Femur (tissue), 1 donor: ENCODE results near the gene MAML3.
"Not testable (repeated sequence)": the region's sequence is repeated elsewhere in the genome, so short reads cannot be mapped to it uniquely, and the experiment has no call there.

Experiments used
- DNase-seq: peaks from one replicate; pipeline ENCODE4 v3.0.0-alpha.2; 2017

The MAML3 gene

DNA sequence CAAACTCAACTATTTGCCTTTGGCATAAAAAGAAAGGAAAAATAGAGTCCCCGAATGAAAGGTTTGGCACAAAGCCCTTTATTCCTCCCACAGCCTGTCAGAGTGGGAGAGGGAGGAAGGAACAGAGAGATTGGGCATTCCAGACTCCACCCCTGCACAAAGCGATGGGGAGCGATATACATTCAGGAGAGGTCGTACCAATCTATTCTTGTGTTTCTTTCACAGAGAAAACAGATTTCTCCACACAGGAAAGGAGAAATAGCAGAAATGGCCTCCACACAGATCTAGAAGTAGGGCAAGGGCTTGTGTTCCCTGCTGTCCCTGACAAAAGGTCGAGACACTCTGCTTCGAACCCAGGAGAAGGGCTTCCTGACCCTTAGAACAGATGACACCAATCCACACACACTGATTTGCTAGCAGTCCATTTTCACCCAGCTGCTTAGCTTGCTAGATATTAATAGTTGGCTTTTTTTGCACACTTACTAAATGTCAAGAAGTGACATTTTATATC is 197.4 kb downstream of the MAML3 start:
- DNase-seq, result no peak

DNA sequence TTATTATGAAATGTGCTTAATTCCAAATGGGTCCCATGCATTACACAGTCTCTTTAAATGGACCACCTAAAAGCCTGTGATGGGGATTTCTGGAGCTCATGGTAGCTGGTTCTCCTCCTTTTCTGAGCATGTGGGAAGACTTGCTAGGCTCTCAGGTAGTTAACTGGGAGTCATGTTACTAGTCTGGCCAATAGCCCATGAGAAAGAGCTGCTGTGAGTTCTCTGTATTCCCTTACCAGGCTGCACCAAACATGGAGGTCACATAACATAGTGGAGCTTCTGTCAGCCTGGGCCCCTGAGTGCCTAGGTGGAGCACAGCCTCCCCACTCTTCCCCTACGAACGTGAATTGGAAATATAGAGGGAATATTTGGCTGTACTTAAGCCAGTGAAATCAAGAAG is 198.4 kb downstream of the MAML3 start:
- no peak for DNase-seq

DNA sequence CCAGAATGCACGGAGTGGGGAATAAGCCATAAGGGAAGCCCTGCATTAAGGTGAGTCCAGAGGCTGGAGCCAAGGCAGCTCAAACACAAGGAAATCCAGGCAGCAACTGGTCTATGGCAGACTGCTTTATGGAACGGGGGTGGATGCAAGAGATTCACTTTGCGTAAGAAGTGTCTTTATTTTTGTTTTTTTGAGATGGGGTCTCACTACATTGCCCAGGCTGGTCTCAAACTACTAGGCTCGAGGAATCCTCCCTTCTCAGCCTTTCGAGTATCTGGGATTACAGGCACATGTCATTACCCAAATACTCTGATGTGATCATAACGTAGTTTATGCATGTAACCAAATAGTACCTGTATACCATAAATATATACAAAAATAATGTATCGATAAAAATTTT is 199.5 kb downstream of the MAML3 start:
- DNase-seq, result no peak

DNA sequence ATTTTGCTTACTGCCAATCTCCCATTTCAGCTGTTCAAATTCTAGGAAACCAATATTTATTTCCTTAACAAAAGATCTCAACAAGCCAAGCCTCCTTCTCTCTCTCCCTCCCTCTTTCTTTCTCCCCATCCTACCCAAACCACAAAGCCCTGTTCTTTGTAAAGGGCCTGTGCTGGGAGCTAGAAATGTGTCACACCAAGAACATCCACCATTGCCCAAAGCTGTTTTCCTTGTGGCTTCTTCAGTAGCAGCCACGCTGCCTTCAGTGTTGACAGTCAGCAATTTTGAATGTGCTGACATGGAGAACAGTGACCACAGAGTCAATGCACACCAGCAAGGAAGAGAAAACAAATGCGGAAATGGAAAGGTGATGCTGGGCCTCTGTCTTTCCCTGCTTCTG is 203.0 kb downstream of the MAML3 start:
- peak; percentile 41 for DNase-seq

DNA sequence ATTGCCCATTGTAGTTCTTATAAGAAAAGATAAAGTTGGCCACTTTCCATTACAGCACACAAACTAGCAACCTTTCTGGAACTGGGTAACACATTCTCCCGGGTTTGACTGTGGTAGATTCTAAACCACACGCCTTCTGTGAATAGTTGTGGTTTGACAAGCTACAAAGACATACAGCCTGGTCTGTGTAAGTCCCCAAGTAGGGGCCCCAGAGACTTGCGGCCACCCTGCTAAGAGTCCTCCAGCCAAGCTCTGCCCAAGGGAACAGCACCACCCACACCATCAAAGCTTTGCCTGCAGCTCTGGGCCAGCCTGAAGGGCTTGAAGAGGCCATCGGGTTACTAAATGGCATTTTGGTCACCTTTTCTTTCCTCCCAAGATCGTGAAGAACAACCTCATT is 203.4 kb downstream of the MAML3 start:
- DNase-seq, result peak; percentile 72

- not testable (repeated sequence) for DNase-seq
Observed at GRCh38 chr4:139944916-139945315, 209.1 kb downstream of the MAML3 start.

GRCh38 chr4:139943277-139943676 is 210.7 kb downstream of the MAML3 start:
- no peak for DNase-seq

- no peak for DNase-seq
Observed at GRCh38 chr4:139942241-139942640, 211.7 kb downstream of the MAML3 start.

DNA sequence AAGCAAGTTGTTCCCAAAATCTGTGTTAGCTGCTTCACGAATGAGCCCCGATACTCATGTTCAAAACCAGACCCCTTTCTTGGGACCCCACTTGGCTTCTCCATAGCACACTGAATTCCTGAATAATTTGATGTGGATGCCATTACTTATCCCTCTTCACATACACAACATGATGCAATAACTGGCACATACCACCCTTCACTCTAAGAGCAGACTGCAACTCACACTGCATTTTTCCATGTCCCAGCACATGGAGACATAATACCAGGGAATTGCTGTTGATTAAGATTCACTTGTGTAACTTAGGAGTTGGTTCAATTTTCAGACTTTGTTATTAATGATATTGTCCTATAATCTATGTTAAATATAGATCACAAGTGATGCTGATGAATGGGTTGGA is 213.4 kb downstream of the MAML3 start:
- no peak for DNase-seq

DNA sequence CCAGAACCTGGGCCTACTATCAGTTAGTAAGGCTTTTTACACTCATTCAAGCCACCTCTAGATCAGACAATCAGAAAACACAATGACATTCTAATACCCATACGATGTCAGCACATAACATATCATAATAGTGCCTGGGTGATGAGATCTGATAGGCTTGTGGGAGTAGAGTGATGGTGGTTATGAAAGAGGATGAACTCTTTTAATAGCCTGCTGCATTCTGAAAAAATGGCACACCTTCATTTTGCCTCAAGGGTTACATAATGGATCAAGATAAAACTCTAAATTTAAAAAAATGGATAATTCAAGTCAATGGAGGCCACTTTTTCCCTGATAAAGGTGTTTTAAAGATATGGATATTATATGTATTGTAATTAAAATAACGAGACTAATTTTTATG is 215.6 kb downstream of the MAML3 start:
- DNase-seq, result no peak

GRCh38 chr4:139935911-139936310 is 218.1 kb downstream of the MAML3 start:
- DNase-seq, result no peak

DNA sequence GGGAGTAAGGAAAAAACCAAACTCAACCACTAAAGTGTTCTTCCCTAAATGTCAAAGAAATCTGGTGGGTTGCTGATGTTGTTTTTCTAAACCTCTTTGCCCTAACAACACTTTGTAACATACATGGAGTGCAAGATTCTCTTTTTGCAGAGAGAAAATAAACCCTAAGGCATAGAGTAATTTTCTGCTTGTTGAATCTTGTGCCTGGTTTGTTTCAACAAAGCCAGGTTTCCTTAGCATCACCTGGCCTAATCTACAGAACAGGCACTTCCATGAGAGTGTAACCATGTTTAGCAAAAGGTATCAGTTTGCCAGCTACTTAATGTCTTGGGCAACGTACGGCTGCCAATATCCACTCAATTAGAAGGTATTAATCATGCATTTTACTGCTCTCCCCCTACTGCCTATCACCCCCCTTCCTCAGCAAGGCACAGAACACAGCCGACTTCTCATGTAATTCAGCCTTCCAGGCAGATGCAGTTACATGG is 219.2 kb downstream of the MAML3 start:
- no peak for DNase-seq

GRCh38 chr4:139934057-139934707 is 219.8 kb downstream of the MAML3 start:
- peak; percentile 45 for DNase-seq

- no peak for DNase-seq
Observed at GRCh38 chr4:139933541-139933940, 220.4 kb downstream of the MAML3 start.

GRCh38 chr4:139933104-139933503 is 220.9 kb downstream of the MAML3 start:
- no peak for DNase-seq

GRCh38 chr4:139924782-139925181 is 229.2 kb downstream of the MAML3 start:
- no peak for DNase-seq

DNA sequence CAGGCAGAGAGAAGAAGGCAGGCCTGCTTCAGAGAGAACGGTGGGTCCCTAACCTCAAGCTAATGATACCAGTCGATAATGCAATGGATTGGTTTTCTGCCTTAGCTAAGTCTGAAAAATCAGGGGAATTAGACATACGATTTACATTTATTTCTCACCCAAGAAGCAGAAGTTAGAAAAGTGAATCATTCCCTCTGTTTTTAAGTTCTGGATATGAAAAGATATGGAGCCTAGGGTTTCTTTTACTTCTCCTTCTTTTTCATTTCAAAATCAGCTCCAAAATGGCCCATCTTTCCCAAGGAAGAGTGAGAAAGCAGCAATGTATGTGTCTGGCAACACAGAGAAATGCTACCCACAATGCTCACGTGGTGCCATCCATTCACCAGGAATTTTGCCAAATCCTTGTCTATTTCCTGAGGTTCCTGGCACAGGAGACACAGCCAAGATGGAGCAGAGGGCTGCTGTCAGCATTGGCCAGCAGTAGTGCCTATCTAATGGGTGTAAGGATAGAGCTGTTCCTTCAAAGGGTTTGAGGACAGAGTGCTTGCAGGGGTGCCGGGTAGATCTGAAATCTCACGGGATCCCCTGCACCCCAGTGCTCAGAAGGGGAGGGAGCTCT is 231.5 kb downstream of the MAML3 start:
- no peak for DNase-seq

- DNase-seq, result peak; percentile 33
Observed at GRCh38 chr4:139921429-139922184, 232.4 kb downstream of the MAML3 start.

DNA sequence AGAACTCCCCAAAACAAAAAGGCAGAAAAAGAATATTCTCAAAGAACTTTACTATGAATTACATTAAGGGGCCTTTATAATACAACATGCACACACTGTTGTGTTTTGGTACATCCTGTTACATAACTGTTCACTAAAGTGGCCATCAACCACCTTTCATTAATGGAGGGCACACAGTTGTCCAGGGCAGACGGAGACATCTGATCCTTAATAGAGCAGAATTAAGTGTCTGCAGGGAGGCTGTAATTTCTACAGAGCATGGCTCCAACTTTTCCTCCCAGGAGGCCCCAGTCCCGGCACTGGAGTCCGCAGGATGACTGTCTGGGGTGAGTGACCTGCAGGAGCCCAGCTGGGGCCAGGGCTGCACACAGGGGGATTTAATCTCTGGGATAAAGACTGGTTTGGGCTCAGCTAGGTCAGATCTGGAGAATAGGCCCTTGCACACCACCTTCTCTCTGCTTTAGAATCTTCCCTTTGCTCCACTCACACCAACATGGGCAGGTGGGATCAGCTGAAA is 233.4 kb downstream of the MAML3 start:
- DNase-seq, result no peak

DNA sequence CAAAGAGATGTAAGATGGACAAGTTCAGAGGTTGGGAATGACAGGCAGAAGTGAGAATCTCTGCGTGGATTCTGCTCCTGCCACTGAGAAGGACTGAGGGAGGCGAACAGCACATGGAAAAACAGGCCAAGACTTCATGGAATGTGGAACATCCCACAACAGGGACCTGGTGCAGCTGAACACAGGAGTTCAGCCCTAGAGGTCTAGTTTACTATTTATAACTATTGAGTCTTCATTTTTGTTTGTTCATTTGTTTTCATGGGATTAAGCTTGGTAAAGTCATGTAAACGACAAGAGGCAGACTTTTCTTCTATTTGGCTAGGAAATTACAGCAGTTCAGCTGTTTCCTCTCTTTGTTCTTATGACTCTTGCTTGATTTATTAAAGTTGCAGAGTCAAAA is 234.5 kb downstream of the MAML3 start:
- DNase-seq, result peak; percentile 56

GRCh38 chr4:139919004-139919403 is 235.0 kb downstream of the MAML3 start:
- no peak for DNase-seq

GRCh38 chr4:139918591-139918990 is 235.4 kb downstream of the MAML3 start:
- no peak for DNase-seq

DNA sequence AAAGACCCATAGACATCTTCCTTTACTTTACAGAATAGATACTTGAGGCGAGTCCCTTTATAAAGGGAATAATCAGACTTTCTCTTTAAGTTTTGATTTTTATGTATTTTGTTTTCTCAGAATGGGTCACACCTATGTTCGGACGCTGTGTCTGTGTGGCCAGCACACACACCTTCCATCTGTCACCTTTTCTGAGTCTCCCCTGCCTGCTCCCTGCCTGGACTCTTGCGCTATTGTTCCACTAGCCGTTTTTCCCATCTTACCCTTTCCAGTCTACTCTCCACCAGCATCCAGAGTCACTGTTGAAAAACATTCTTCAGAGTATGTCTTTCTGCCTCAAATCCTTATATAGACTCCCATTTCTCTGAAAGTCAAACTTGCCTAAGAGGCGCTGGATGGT is 236.1 kb downstream of the MAML3 start:
- no peak for DNase-seq

- DNase-seq, result no peak
Observed at GRCh38 chr4:139916041-139916440, 237.9 kb downstream of the MAML3 start.
